Naive thymus-derived CD4-positive, alpha-beta T cell (primary cell): ENCODE measurements around the gene ARID5B. TPM values are rescaled to one million over a fixed set of nuclear protein-coding genes. Genes with fewer than 3 reads are reported as not detected.
A peak's percentile ranks its signal among the peaks of the same experiment; 100 is the strongest.

Experiments used
- ATAC-seq: fragments of 150-1000 bp; cut with Tn5 transposase; 2 replicates; pipeline ENCODE4 v1.10.0; 2021; ENCODE audit warnings: mild to moderate bottlenecking, moderate library complexity
- CTCF ChIA-PET: fragments of 350-600 bp; sonication (Branson Sonifier 250); formaldehyde crosslinking; loops from one replicate; lab custom pipeline; 2021; ENCODE audit warnings: antibody characterized with exemption; lab: Charles Lee
- POLR2A ChIA-PET: fragments of 350-600 bp; sonication (Branson Sonifier 250); formaldehyde crosslinking; loops from one replicate; lab custom pipeline; 2021; ENCODE audit warnings: antibody characterized with exemption, inconsistent platforms; lab: Charles Lee
- DNase-seq, 9 donors: peaks; one replicate each; pipeline versions ENCODE4 v3.0.0 to v3.0.0-alpha.2; 2020 to 2022; ENCODE audit warnings: mixed read lengths in 1 of 9
- H3K27ac ChIP-seq: one replicate; pipeline ENCODE4 v1.7.0; 2013; ENCODE audit warnings: mild to moderate bottlenecking, low read depth, low read length, moderate library complexity
- H3K27me3 ChIP-seq, 2 donors: one replicate each; pipeline ENCODE4 v1.7.0; 2013; ENCODE audit warnings: low read length in 2 of 2, mild to moderate bottlenecking in 2 of 2, moderate library complexity in 2 of 2; ENCODE audit not compliant: control insufficient read depth in 2 of 2, insufficient read depth in 2 of 2
- H3K36me3 ChIP-seq, 3 experiments: 1 replicate in 2 of 3; 2 replicates in 1 of 3; pipeline ENCODE4 v1.7.0; 2013; ENCODE audit warnings: low read length in 3 of 3, mild to moderate bottlenecking in 3 of 3, moderate library complexity in 1 of 3; ENCODE audit not compliant: insufficient read depth in 3 of 3, control insufficient read depth in 2 of 3
- H3K4me1 ChIP-seq, 2 donors: one replicate each; pipeline ENCODE4 v1.7.0; 2013; ENCODE audit warnings: low read length in 2 of 2, mild to moderate bottlenecking in 2 of 2, moderate library complexity in 1 of 2; ENCODE audit not compliant: control insufficient read depth in 2 of 2, insufficient read depth in 2 of 2
- H3K4me3 ChIP-seq: 2 replicates; pipeline ENCODE4 v1.7.0; 2013; ENCODE audit warnings: mild to moderate bottlenecking, low read length
- H3K9me3 ChIP-seq, 3 experiments: 1 replicate in 2 of 3; 2 replicates in 1 of 3; pipeline ENCODE4 v1.7.0; 2013; ENCODE audit warnings: low read length in 3 of 3; ENCODE audit not compliant: control insufficient read depth in 2 of 3
- H3K27ac Mint-ChIP-seq, 9 donors: one replicate each; pipeline ENCODE4 v1.8.0; 2020 to 2022; ENCODE audit warnings: mixed read lengths in 9 of 9, mild to moderate bottlenecking in 8 of 9, moderate library complexity in 5 of 9, inconsistent platforms in 2 of 9
- H3K27me3 Mint-ChIP-seq, 5 donors: one replicate each; pipeline ENCODE4 v1.8.0; 2021 to 2022; ENCODE audit warnings: mixed read lengths in 5 of 5, mild to moderate bottlenecking in 1 of 5
- H3K36me3 Mint-ChIP-seq, 5 donors: one replicate each; pipeline ENCODE4 v1.8.0; 2020 to 2022; ENCODE audit warnings: mixed read lengths in 5 of 5, mild to moderate bottlenecking in 3 of 5, inconsistent platforms in 1 of 5
- H3K4me1 Mint-ChIP-seq, 7 donors: one replicate each; pipeline ENCODE4 v1.8.0; 2020 to 2022; ENCODE audit warnings: mixed read lengths in 7 of 7, mild to moderate bottlenecking in 3 of 7, inconsistent platforms in 1 of 7
- H3K4me3 Mint-ChIP-seq, 10 donors: one replicate each; pipeline ENCODE4 v1.8.0; 2020 to 2022; ENCODE audit warnings: mild to moderate bottlenecking in 10 of 10, mixed read lengths in 10 of 10, moderate library complexity in 6 of 10, inconsistent platforms in 2 of 10
- H3K9me3 Mint-ChIP-seq, 11 donors: one replicate each; pipeline ENCODE4 v1.8.0; 2020 to 2022; ENCODE audit warnings: mixed read lengths in 11 of 11, mild to moderate bottlenecking in 4 of 11, inconsistent platforms in 1 of 11, moderate library complexity in 1 of 11
- intact Hi-C, 2 donors: fragments of 100-400 bp; cut with micrococcal nuclease; formaldehyde crosslinking; loops; one replicate each; pipeline ENCODE4 v1.15.1; 2023
- polyA plus RNA-seq, 2 donors: library from polyadenylated mRNA; unstranded; fragments of 300-500 nt; fragmentation: Illumina TruSeq; gene quantifications; one replicate each; pipeline ENCODE4 v1.2.3, GENCODE V29; 2021
- total RNA-seq, 6 experiments: library from RNA in 5 of 6; stranded (reverse) in 5 of 6; gene quantifications; 1 replicate in 5 of 6; 2 replicates in 1 of 6; pipeline ENCODE4 v1.2.3 and lab custom pipeline; 2021 to 2026

Gene ARID5B
- total and polyA plus RNA-seq, 7 experiments from 2014 or later, result 18.6 to 60.8 (median 47.4) TPM

- peak overlapping the region in 1 of 10 donors; percentile 12 for H3K4me3 Mint-ChIP-seq
- CTCF ChIA-PET, result interaction anchor here (0.7 kb wide), 1 partner anchor 83 kb away, joined by 3 read pairs; no protein-coding TSS in a partner anchor
- H3K4me1 Mint-ChIP-seq, result peaks cover 27 to 77% (median 64%) of the 10 kb centered on the region in 7 donors
- intact Hi-C loops, result no loop called here
- Histone ChIP-seq H3K4me1 (peaks cover 0 to 3% of the 10 kb centered on the region in 2 donors), H3K9me3 (no peaks in the 10 kb centered on the region), H3K36me3 (peaks cover 0 to 15% (median 0%) of the 10 kb centered on the region in 3 experiments), H3K4me3 (no peak overlapping the region), H3K27ac (no peak overlapping the region), H3K27me3 (no peaks in the 10 kb centered on the region)
- H3K27me3 Mint-ChIP-seq, result no peaks in the 10 kb centered on the region
- H3K36me3 Mint-ChIP-seq, result peaks cover 14 to 54% (median 43%) of the 10 kb centered on the region in 5 donors
- H3K27ac Mint-ChIP-seq, result peak overlapping the region in 1 of 9 donors; percentile 54
- no peak for ATAC-seq
- H3K9me3 Mint-ChIP-seq, result peaks cover 0 to 1% (median 0%) of the 10 kb centered on the region in 11 donors
- DNase-seq, result no peak
- POLR2A ChIA-PET, result no interaction called here
Measured at GRCh38 chr10:61910226-61910805, 8.8 kb downstream of the ARID5B start.

GRCh38 chr10:61910894-61911293 lies 9.4 kb downstream of the ARID5B start:
- peak overlapping the region in 3 of 9 donors; percentile 28 to 54 (median 38) for H3K27ac Mint-ChIP-seq
- H3K27me3 Mint-ChIP-seq, result no peaks in the 10 kb centered on the region
- H3K9me3 ChIP-seq, result no peaks in the 10 kb centered on the region
- ChIA-PET POLR2A (no interaction called here), CTCF (no interaction called here)
- H3K4me3 ChIP-seq, result no peak overlapping the region
- H3K36me3 ChIP-seq, result peaks cover 0 to 17% (median 0%) of the 10 kb centered on the region in 3 experiments
- H3K9me3 Mint-ChIP-seq, result peaks cover 0 to 1% (median 0%) of the 10 kb centered on the region in 11 donors
- peak overlapping the region in 3 of 10 donors; percentile 12 to 37 (median 25) for H3K4me3 Mint-ChIP-seq
- no peak for ATAC-seq
- no peak for DNase-seq
- H3K36me3 Mint-ChIP-seq, result peaks cover 17 to 58% (median 45%) of the 10 kb centered on the region in 5 donors
- no peaks in the 10 kb centered on the region for H3K4me1 ChIP-seq
- intact Hi-C loops, result no loop called here
- no peaks in the 10 kb centered on the region for H3K27me3 ChIP-seq
- peaks cover 31 to 72% (median 61%) of the 10 kb centered on the region in 7 donors for H3K4me1 Mint-ChIP-seq
- no peak overlapping the region for H3K27ac ChIP-seq

GRCh38 chr10:61911425-61911824 lies 9.9 kb downstream of the ARID5B start:
- Mint-ChIP-seq H3K9me3 (peaks cover 0 to 1% (median 0%) of the 10 kb centered on the region in 11 donors), H3K27me3 (no peaks in the 10 kb centered on the region), H3K4me3 (peak overlapping the region in 1 of 10 donors; percentile 7), H3K4me1 (peaks cover 31 to 68% (median 59%) of the 10 kb centered on the region in 7 donors), H3K27ac (peak overlapping the region in 2 of 9 donors; percentile 2 to 54), H3K36me3 (peaks cover 17 to 58% (median 47%) of the 10 kb centered on the region in 5 donors)
- H3K9me3 ChIP-seq, result no peaks in the 10 kb centered on the region
- no peak for ATAC-seq
- no peaks in the 10 kb centered on the region for H3K4me1 ChIP-seq
- no peak overlapping the region for H3K4me3 ChIP-seq
- CTCF ChIA-PET, result no interaction called here
- no peak for DNase-seq
- no peak overlapping the region for H3K27ac ChIP-seq
- H3K36me3 ChIP-seq, result peaks cover 0 to 17% (median 0%) of the 10 kb centered on the region in 3 experiments
- POLR2A ChIA-PET, result interaction anchor here (1.2 kb wide), 1 partner anchor 10 kb away, joined by 3 read pairs; no protein-coding TSS in a partner anchor
- no peaks in the 10 kb centered on the region for H3K27me3 ChIP-seq
- intact Hi-C loops, result no loop called here

- POLR2A ChIA-PET, result no interaction called here
- Mint-ChIP-seq H3K27ac (peak overlapping the region in 1 of 9 donors; percentile 62), H3K27me3 (no peaks in the 10 kb centered on the region), H3K9me3 (peaks cover 0 to 11% (median 5%) of the 10 kb centered on the region in 11 donors), H3K4me3 (no peak overlapping the region), H3K36me3 (peaks cover 17 to 72% (median 57%) of the 10 kb centered on the region in 5 donors), H3K4me1 (peaks cover 40 to 72% (median 66%) of the 10 kb centered on the region in 7 donors)
- Histone ChIP-seq H3K27ac (no peak overlapping the region), H3K4me1 (no peaks in the 10 kb centered on the region), H3K27me3 (no peaks in the 10 kb centered on the region), H3K4me3 (no peak overlapping the region), H3K36me3 (peaks cover 0 to 22% (median 0%) of the 10 kb centered on the region in 3 experiments), H3K9me3 (peaks cover 0 to 7% (median 0%) of the 10 kb centered on the region in 3 experiments)
- ATAC-seq (no peak), DNase-seq (no peak)
- intact Hi-C loops, result loop anchor here in 1 of 2 donors (1.0 kb wide), 1 partner anchor 9 kb away; no protein-coding TSS in a partner anchor
- CTCF ChIA-PET, result interaction anchor here (1.0 to 1.1 kb wide), 2 partner anchors 11 kb away, joined by 3 to 4 read pairs; no protein-coding TSS in a partner anchor
Measured at GRCh38 chr10:61912981-61913380, 11.5 kb downstream of the ARID5B start.

GRCh38 chr10:61918140-61918539 lies 16.6 kb downstream of the ARID5B start:
- H3K4me1 Mint-ChIP-seq, result peaks cover 37 to 74% (median 70%) of the 10 kb centered on the region in 7 donors
- ChIA-PET CTCF (no interaction called here), POLR2A (interaction anchor here (0.6 to 0.7 kb wide), 2 partner anchors 35 to 1351 kb away, joined by 3 to 4 read pairs; no protein-coding TSS in a partner anchor)
- H3K27me3 ChIP-seq, result no peaks in the 10 kb centered on the region
- ATAC-seq (no peak), DNase-seq (no peak)
- H3K27ac ChIP-seq, result no peak overlapping the region
- H3K4me1 ChIP-seq, result no peaks in the 10 kb centered on the region
- peak overlapping the region in 3 of 9 donors; percentile 24 to 50 (median 26) for H3K27ac Mint-ChIP-seq
- peaks cover 17 to 72% (median 59%) of the 10 kb centered on the region in 5 donors for H3K36me3 Mint-ChIP-seq
- no peak overlapping the region for H3K4me3 ChIP-seq
- intact Hi-C loops, result no loop called here
- H3K4me3 Mint-ChIP-seq, result peak overlapping the region in 1 of 10 donors; percentile 8
- H3K9me3 Mint-ChIP-seq, result peaks cover 0 to 16% (median 8%) of the 10 kb centered on the region in 11 donors
- peaks cover 0 to 24% (median 0%) of the 10 kb centered on the region in 3 experiments for H3K36me3 ChIP-seq
- H3K27me3 Mint-ChIP-seq, result no peaks in the 10 kb centered on the region
- peaks cover 0 to 11% (median 0%) of the 10 kb centered on the region in 3 experiments for H3K9me3 ChIP-seq

- ATAC-seq (no peak), DNase-seq (no peak)
- Mint-ChIP-seq H3K4me1 (peaks cover 41 to 78% (median 74%) of the 10 kb centered on the region in 7 donors), H3K27me3 (no peaks in the 10 kb centered on the region), H3K4me3 (peak overlapping the region in 4 of 10 donors; percentile 21 to 63 (median 35)), H3K9me3 (peaks cover 0 to 16% (median 8%) of the 10 kb centered on the region in 11 donors), H3K27ac (peak overlapping the region in 1 of 9 donors; percentile 39), H3K36me3 (peaks cover 18 to 71% (median 62%) of the 10 kb centered on the region in 5 donors)
- no peak overlapping the region for H3K4me3 ChIP-seq
- intact Hi-C loops, result no loop called here
- peaks cover 0 to 16% (median 0%) of the 10 kb centered on the region in 3 experiments for H3K36me3 ChIP-seq
- H3K27me3 ChIP-seq, result no peaks in the 10 kb centered on the region
- H3K4me1 ChIP-seq, result no peaks in the 10 kb centered on the region
- ChIA-PET CTCF (no interaction called here), POLR2A (interaction anchor here (0.6 to 0.7 kb wide), 2 partner anchors 36 to 1350 kb away, joined by 3 to 4 read pairs; no protein-coding TSS in a partner anchor)
- H3K9me3 ChIP-seq, result peaks cover 0 to 11% (median 0%) of the 10 kb centered on the region in 3 experiments
- H3K27ac ChIP-seq, result no peak overlapping the region
Measured at GRCh38 chr10:61918989-61919388, 17.5 kb downstream of the ARID5B start.
